ENCODE data around the gene ACADL.

DNA sequence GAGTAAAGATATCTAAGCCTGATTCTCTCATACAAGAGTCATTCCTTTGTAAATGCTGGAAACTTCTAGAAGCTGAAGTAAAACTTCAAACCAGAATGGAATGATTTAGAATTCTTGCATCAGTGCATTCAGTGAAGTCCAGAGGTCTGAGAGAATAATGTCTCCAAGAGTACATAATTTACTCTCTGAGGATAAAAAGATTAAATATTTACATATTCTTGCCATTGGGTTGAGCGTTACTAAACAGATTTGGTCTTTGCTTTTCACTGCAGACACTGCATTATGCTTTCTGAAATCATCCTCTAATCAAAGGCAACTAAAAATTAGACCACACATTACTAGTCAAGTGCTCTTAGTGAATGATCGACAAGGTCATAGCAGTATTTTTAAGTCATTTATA lies 27.5 kb downstream of the ACADL start:
- TF ChIP-seq, protein P1, sequence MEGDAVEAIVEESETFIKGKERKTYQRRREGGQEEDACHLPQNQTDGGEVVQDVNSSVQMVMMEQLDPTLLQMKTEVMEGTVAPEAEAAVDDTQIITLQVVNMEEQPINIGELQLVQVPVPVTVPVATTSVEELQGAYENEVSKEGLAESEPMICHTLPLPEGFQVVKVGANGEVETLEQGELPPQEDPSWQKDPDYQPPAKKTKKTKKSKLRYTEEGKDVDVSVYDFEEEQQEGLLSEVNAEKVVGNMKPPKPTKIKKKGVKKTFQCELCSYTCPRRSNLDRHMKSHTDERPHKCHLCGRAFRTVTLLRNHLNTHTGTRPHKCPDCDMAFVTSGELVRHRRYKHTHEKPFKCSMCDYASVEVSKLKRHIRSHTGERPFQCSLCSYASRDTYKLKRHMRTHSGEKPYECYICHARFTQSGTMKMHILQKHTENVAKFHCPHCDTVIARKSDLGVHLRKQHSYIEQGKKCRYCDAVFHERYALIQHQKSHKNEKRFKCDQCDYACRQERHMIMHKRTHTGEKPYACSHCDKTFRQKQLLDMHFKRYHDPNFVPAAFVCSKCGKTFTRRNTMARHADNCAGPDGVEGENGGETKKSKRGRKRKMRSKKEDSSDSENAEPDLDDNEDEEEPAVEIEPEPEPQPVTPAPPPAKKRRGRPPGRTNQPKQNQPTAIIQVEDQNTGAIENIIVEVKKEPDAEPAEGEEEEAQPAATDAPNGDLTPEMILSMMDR (IDR thresholded peaks at IDR 0.05; ENCODE audit: low read depth, low read length, missing input control): no peak
- no peak for TF ChIP-seq GABPA (IDR thresholded peaks at IDR 0.05 in 1 of 2, conservative IDR thresholded peaks at IDR 0.05 in 1 of 2)
- TF ChIP-seq NR2F2 (IDR thresholded peaks at IDR 0.05): no peak
